ENCODE results near the gene PRDX5.

PRDX5 gene

DNA sequence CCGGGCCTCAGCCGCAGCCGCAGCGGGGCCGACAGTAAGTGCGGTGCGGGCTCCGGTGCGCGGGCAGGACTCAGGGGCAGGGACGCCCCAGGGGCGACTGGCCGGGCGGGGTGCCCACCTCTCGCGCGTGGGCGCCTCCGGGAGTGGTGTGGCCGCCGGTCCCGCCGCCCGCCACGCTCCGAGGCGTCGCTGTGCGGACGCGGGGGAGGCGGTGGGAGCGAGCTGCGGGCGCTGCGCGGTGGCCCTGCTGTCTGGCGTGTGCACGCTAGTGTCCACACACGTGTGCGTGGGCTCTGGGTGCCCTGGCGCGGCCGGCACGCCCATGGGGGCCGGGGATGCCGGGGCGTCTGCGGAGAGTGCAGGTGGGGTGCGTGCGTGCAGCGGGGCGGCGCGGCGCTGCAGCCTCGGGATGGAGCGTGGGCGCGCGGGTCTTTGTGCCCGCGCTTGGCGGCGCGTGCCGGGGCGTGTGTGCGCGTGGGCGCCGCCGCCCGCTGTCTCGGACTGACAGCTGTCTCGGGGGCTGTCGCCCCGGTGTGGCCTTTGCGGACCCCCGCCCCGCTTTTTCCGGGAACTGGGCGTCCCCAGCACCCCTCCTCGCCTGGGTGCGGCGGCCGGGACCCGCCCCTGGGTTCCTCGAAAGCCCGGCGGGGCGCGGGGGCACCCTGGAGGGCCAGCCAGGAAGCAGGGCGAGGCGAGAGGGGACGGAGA is 26.0 kb upstream of the PRDX5 start:
- Histone ChIP-seq H3K27ac (no peak overlapping the region), H3K4me3 (peak overlapping the region; percentile 28 to 40), H3K27me3 (peaks cover 4 to 85% of the 10 kb centered on the region in 2 donors), H3K4me1 (peaks cover 0 to 24% (median 19%) of the 10 kb centered on the region in 4 donors), H3K36me3 (peaks cover 0 to 5% (median 0%) of the 10 kb centered on the region in 3 donors), H3K9me3 (no peaks in the 10 kb centered on the region)
- TF ChIP-seq, protein P1, sequence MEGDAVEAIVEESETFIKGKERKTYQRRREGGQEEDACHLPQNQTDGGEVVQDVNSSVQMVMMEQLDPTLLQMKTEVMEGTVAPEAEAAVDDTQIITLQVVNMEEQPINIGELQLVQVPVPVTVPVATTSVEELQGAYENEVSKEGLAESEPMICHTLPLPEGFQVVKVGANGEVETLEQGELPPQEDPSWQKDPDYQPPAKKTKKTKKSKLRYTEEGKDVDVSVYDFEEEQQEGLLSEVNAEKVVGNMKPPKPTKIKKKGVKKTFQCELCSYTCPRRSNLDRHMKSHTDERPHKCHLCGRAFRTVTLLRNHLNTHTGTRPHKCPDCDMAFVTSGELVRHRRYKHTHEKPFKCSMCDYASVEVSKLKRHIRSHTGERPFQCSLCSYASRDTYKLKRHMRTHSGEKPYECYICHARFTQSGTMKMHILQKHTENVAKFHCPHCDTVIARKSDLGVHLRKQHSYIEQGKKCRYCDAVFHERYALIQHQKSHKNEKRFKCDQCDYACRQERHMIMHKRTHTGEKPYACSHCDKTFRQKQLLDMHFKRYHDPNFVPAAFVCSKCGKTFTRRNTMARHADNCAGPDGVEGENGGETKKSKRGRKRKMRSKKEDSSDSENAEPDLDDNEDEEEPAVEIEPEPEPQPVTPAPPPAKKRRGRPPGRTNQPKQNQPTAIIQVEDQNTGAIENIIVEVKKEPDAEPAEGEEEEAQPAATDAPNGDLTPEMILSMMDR (IDR thresholded peaks at IDR 0.05): no peak
- intact Hi-C loops (cut with DNase I; ENCODE audit: low total_unique reads): no loop called here
- no peak for DNase-seq

- Histone ChIP-seq H3K36me3 (peaks cover 0 to 5% (median 0%) of the 10 kb centered on the region in 3 donors), H3K4me1 (peaks cover 0 to 24% (median 18%) of the 10 kb centered on the region in 4 donors), H3K27me3 (peaks cover 4 to 93% of the 10 kb centered on the region in 2 donors), H3K27ac (no peak overlapping the region), H3K9me3 (no peaks in the 10 kb centered on the region), H3K4me3 (peak overlapping the region; percentile 28 to 40)
- no peak for DNase-seq
- intact Hi-C loops (cut with DNase I; ENCODE audit: low total_unique reads): no loop called here
- TF ChIP-seq, protein P1 (IDR thresholded peaks at IDR 0.05): no peak
Observed at GRCh38 chr11:64292460-64293254, 25.3 kb upstream of the PRDX5 start.

- no peaks in the 10 kb centered on the region for H3K9me3 ChIP-seq
- no peaks in the 10 kb centered on the region for H3K36me3 ChIP-seq
- no peak overlapping the region for H3K4me3 ChIP-seq
- intact Hi-C loops (cut with DNase I; ENCODE audit: low total_unique reads): no loop called here
- H3K4me1 ChIP-seq: peaks cover 0 to 31% (median 28%) of the 10 kb centered on the region in 4 donors
- H3K27me3 ChIP-seq: peaks cover 4 to 97% of the 10 kb centered on the region in 2 donors
- H3K27ac ChIP-seq: no peak overlapping the region
- no peak for DNase-seq
- TF ChIP-seq, protein P1 (IDR thresholded peaks at IDR 0.05): no peak
Observed at GRCh38 chr11:64294774-64295173, 23.1 kb upstream of the PRDX5 start.

DNA sequence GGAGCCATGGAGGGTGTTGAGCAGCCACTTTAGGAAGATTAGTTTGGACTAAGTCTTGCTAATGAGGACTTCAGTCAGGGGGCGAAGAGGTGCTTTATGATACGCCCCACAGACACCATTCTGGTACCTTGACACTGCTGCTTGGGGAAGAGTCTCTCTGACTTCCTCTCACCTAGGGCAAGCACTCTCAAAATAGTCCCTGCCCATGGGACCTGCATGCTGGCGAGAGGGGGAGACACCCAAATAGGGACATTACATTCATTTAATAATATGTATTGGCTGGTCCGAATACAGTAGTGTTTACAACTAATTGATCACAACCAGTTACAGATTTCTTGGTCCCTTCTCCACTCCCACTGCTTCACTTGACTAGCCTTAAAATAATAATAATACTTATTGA is 22.2 kb upstream of the PRDX5 start:
- no peak for DNase-seq
- TF ChIP-seq, protein P1 (IDR thresholded peaks at IDR 0.05): no peak
- peaks cover 0 to 41% (median 38%) of the 10 kb centered on the region in 4 donors for H3K4me1 ChIP-seq
- H3K9me3 ChIP-seq: no peaks in the 10 kb centered on the region
- H3K36me3 ChIP-seq: no peaks in the 10 kb centered on the region
- intact Hi-C loops (cut with DNase I; ENCODE audit: low total_unique reads): no loop called here
- H3K4me3 ChIP-seq: no peak overlapping the region
- peaks cover 4 to 93% of the 10 kb centered on the region in 2 donors for H3K27me3 ChIP-seq
- H3K27ac ChIP-seq: no peak overlapping the region

- H3K27me3 ChIP-seq: peaks cover 4 to 88% of the 10 kb centered on the region in 2 donors
- peaks cover 0 to 42% (median 38%) of the 10 kb centered on the region in 4 donors for H3K4me1 ChIP-seq
- TF ChIP-seq, protein P1 (IDR thresholded peaks at IDR 0.05): no peak
- no peak for DNase-seq
- intact Hi-C loops (cut with DNase I; ENCODE audit: low total_unique reads): no loop called here
- no peak overlapping the region for H3K4me3 ChIP-seq
- H3K9me3 ChIP-seq: no peaks in the 10 kb centered on the region
- H3K27ac ChIP-seq: no peak overlapping the region
- no peaks in the 10 kb centered on the region for H3K36me3 ChIP-seq
Observed at GRCh38 chr11:64296236-64296635, 21.7 kb upstream of the PRDX5 start.

Measured in tibial artery (tissue), 4 donors.